ENCODE measurements around the gene TIMM17B. TPM values are rescaled to one million over a fixed set of nuclear protein-coding genes. Genes with fewer than 3 reads are reported as not detected.
"Not testable (repeated sequence)": the region's sequence is repeated elsewhere in the genome, so short reads cannot be mapped to it uniquely, and the experiment has no call there.

TIMM17B gene
- total RNA-seq, 4 donors from 2014 or later, result 4.1 to 29.5 (median 17.2) TPM

- Histone ChIP-seq H3K36me3 (no peaks in the 10 kb centered on the region), H3K27ac (no peak overlapping the region), H3K27me3 (no peaks in the 10 kb centered on the region), H3K9me3 (no peaks in the 10 kb centered on the region), H3K4me1 (no peaks in the 10 kb centered on the region), H3K4me3 (no peak overlapping the region)
- no peak for TF ChIP-seq POLR2A (IDR thresholded peaks at IDR 0.05)
- TF ChIP-seq CTCF (IDR thresholded peaks at IDR 0.05), result no peak
- intact Hi-C loops (cut with DNase I; ENCODE audit: low total_unique reads), result no loop called here
- DNase-seq, result no peak
Measured at GRCh38 chrX:48864210-48864609, 33.4 kb downstream of the TIMM17B start.

- Histone ChIP-seq H3K9me3 (no peaks in the 10 kb centered on the region), H3K36me3 (no peaks in the 10 kb centered on the region), H3K4me1 (no peaks in the 10 kb centered on the region), H3K27ac (no peak overlapping the region), H3K27me3 (no peaks in the 10 kb centered on the region), H3K4me3 (no peak overlapping the region)
- intact Hi-C loops (cut with DNase I; ENCODE audit: low total_unique reads), result no loop called here
- no peak for TF ChIP-seq CTCF (IDR thresholded peaks at IDR 0.05)
- no peak for DNase-seq
Measured at GRCh38 chrX:48854898-48855297, 42.7 kb downstream of the TIMM17B start.

- H3K9me3 ChIP-seq; DNase-seq; intact Hi-C loops (cut with DNase I; ENCODE audit: low total_unique reads); H3K27me3 ChIP-seq; H3K4me3 ChIP-seq; H3K36me3 ChIP-seq; H3K27ac ChIP-seq; H3K4me1 ChIP-seq: not testable (repeated sequence)
Measured at GRCh38 chrX:48854121-48854804, 43.3 kb downstream of the TIMM17B start.

GRCh38 chrX:48853494-48853893 lies 44.1 kb downstream of the TIMM17B start:
- DNase-seq; H3K9me3 ChIP-seq; H3K27ac ChIP-seq; intact Hi-C loops (cut with DNase I; ENCODE audit: low total_unique reads); H3K36me3 ChIP-seq; H3K4me3 ChIP-seq; H3K4me1 ChIP-seq; H3K27me3 ChIP-seq: not testable (repeated sequence)

- TF ChIP-seq POLR2A (IDR thresholded peaks at IDR 0.05) (no peak), CTCF (IDR thresholded peaks at IDR 0.05) (no peak)
- Histone ChIP-seq H3K4me1 (no peaks in the 10 kb centered on the region), H3K27ac (no peak overlapping the region), H3K27me3 (no peaks in the 10 kb centered on the region), H3K36me3 (no peaks in the 10 kb centered on the region), H3K4me3 (no peak overlapping the region), H3K9me3 (no peaks in the 10 kb centered on the region)
- no peak for DNase-seq
- intact Hi-C loops (cut with DNase I; ENCODE audit: low total_unique reads), result no loop called here
Measured at GRCh38 chrX:48852857-48853256, 44.7 kb downstream of the TIMM17B start.

- no peaks in the 10 kb centered on the region for H3K27me3 ChIP-seq
Measured at GRCh38 chrX:48848847-48849246, 48.7 kb downstream of the TIMM17B start.

More at GRCh38 chrX:48848847-48849246, 48.7 kb downstream of the TIMM17B start:
- TF ChIP-seq CTCF (IDR thresholded peaks at IDR 0.05), result no peak
- no peak for TF ChIP-seq POLR2A (IDR thresholded peaks at IDR 0.05)
- H3K4me1 ChIP-seq, result no peaks in the 10 kb centered on the region
- no peak overlapping the region for H3K4me3 ChIP-seq
- H3K36me3 ChIP-seq, result no peaks in the 10 kb centered on the region
- DNase-seq, result no peak
- H3K9me3 ChIP-seq, result no peaks in the 10 kb centered on the region
- no peak overlapping the region for H3K27ac ChIP-seq
- intact Hi-C loops (cut with DNase I; ENCODE audit: low total_unique reads), result no loop called here

Other genes starting within 250 kb of the TIMM17B start
- 10 to 100 TPM in 1 of 4 donors, 1 to 10 TPM in 2, not detected in 1; 1.2 to 20.7 (median 1.9) TPM for gene WAS, start 214.0 kb downstream of the TIMM17B start, total RNA-seq
- 1 to 10 TPM in 3 of 4 donors, under 1 TPM in 1; 0.59 to 7.8 (median 3.8) TPM for gene SUV39H1, start 201.0 kb downstream of the TIMM17B start, total RNA-seq
- not detected for gene GLOD5, start 136.0 kb downstream of the TIMM17B start, total RNA-seq
- gene GATA1, start 111.2 kb downstream of the TIMM17B start, total RNA-seq, result under 1 TPM in 1 of 4 donors, not detected in 3; 0.35 TPM
- 100 to 1,000 TPM in 3 of 4 donors, 10 to 100 TPM in 1; 25.0 to 160 (median 123) TPM for gene HDAC6, start 95.7 kb downstream of the TIMM17B start, total RNA-seq
- under 1 TPM in 2 of 4 donors, not detected in 2; 0.41 to 0.46 TPM for gene ERAS, start 71.3 kb downstream of the TIMM17B start, total RNA-seq
- gene PCSK1N, start 62.2 kb downstream of the TIMM17B start, total RNA-seq, result 10 to 100 TPM in 1 of 4 donors, 1 to 10 TPM in 2, not detected in 1; 3.0 to 15.9 (median 3.4) TPM
- gene PQBP1, start 162 bp upstream of the TIMM17B start, total RNA-seq, result 10 to 100 TPM; 46.4 to 90.7 (median 70.3) TPM
- 10 to 100 TPM in 2 of 4 donors, 1 to 10 TPM in 2; 4.4 to 16.9 (median 11.1) TPM for gene SLC35A2, start 13.9 kb upstream of the TIMM17B start, total RNA-seq
- 10 to 100 TPM in 1 of 4 donors, 1 to 10 TPM in 2, not detected in 1; 4.8 to 16.8 (median 9.1) TPM for gene PIM2, start 21.3 kb upstream of the TIMM17B start, total RNA-seq
- 10 to 100 TPM in 3 of 4 donors, 1 to 10 TPM in 1; 8.5 to 58.7 (median 21.8) TPM for gene OTUD5, start 59.8 kb upstream of the TIMM17B start, total RNA-seq
- gene KCND1, start 74.1 kb upstream of the TIMM17B start, total RNA-seq, result 1 to 10 TPM in 2 of 4 donors, under 1 TPM in 1, not detected in 1; 0.29 to 4.6 (median 3.2) TPM
- gene GRIPAP1, start 104.5 kb upstream of the TIMM17B start, total RNA-seq, result 10 to 100 TPM; 15.4 to 57.6 (median 22.0) TPM
- gene TFE3, start 145.6 kb upstream of the TIMM17B start, total RNA-seq, result 10 to 100 TPM; 16.7 to 75.0 (median 38.7) TPM
- 10 to 100 TPM in 1 of 4 donors, 1 to 10 TPM in 3; 2.0 to 12.0 (median 4.2) TPM for gene CCDC120, start 161.2 kb upstream of the TIMM17B start, total RNA-seq
- 10 to 100 TPM in 2 of 4 donors, 1 to 10 TPM in 1, under 1 TPM in 1; 0.77 to 45.2 (median 23.8) TPM for gene PRAF2, start 176.2 kb upstream of the TIMM17B start, total RNA-seq
- 10 to 100 TPM; 37.6 to 96.5 (median 58.7) TPM for gene WDR45, start 182.1 kb upstream of the TIMM17B start, total RNA-seq
- 10 to 100 TPM in 2 of 4 donors, 1 to 10 TPM in 2; 5.6 to 22.0 (median 12.8) TPM for gene GPKOW, start 226.0 kb upstream of the TIMM17B start, total RNA-seq